Esophagus (tissue), 2 donors: ENCODE measurements around the gene SGIP1. TPM values are rescaled to one million over a fixed set of nuclear protein-coding genes. Genes with fewer than 3 reads are reported as not detected.

Source experiments
- H3K27ac ChIP-seq, 2 donors: one replicate each; pipeline ENCODE4 v1.5.1; 2013; ENCODE audit warnings: low read depth in 2 of 2, mild to moderate bottlenecking in 2 of 2, inconsistent platforms in 1 of 2, low read length in 1 of 2, moderate library complexity in 1 of 2
- H3K27me3 ChIP-seq, 2 donors: one replicate each; pipeline ENCODE4 v1.6.1; 2013; ENCODE audit warnings: low read length in 2 of 2, control low read depth in 1 of 2, mild to moderate bottlenecking in 1 of 2; ENCODE audit not compliant: insufficient read depth in 2 of 2, control insufficient read depth in 1 of 2
- H3K36me3 ChIP-seq, 2 donors: one replicate each; pipeline ENCODE4 v1.6.1; 2013; ENCODE audit warnings: low read length in 1 of 2; ENCODE audit not compliant: control insufficient read depth in 2 of 2, insufficient read depth in 2 of 2
- H3K4me1 ChIP-seq, 2 donors: one replicate each; pipeline ENCODE4 v1.6.1; 2013; ENCODE audit warnings: low read length in 1 of 2; ENCODE audit not compliant: control insufficient read depth in 2 of 2, insufficient read depth in 2 of 2
- H3K4me3 ChIP-seq, 2 donors: one replicate each; pipeline ENCODE4 v1.5.1; 2013; ENCODE audit warnings: low read length in 2 of 2, mild to moderate bottlenecking in 2 of 2, low read depth in 1 of 2, moderate library complexity in 1 of 2
- H3K9me3 ChIP-seq, 2 donors: one replicate each; pipeline ENCODE4 v1.6.1; 2013; ENCODE audit warnings: mild to moderate bottlenecking in 2 of 2, low read depth in 1 of 2, low read length in 1 of 2, moderate library complexity in 1 of 2; ENCODE audit not compliant: control insufficient read depth in 2 of 2, insufficient read depth in 1 of 2
- WGBS, 2 donors: extraction: QIAGEN DNeasy Blood & Tissue Kit; methylation state at CpG; one replicate each; pipeline ENCODE4 v1.1.7; 2013; 5-methylcytosine and 5-hydroxymethylcytosine counted together
- polyA plus RNA-seq, 2 donors: library from polyadenylated mRNA; stranded (reverse); fragments of 200-250 nt; gene quantifications; one replicate each; pipeline ENCODE4 v1.2.3, GENCODE V29; 2013
- donor health status: healthy with polysubstance abuse.
- donor health status: Bipolar disorder and iron deficiency.

The SGIP1 gene
- polyA plus RNA-seq, 2 donors, result 0.90 to 1.1 TPM

- Histone ChIP-seq H3K9me3 (no peaks in the 10 kb centered on the region), H3K27ac (no peak overlapping the region), H3K4me3 (no peak overlapping the region), H3K27me3 (no peaks in the 10 kb centered on the region), H3K4me1 (no peaks in the 10 kb centered on the region), H3K36me3 (no peaks in the 10 kb centered on the region)
- 71 to 89% methylated on average over 2 of the region's 2 CpGs for WGBS, 2 donors
Observed at GRCh38 chr1:66737836-66738235, 203.9 kb downstream of the SGIP1 start.

GRCh38 chr1:66739401-66740157 lies 205.6 kb downstream of the SGIP1 start:
- Histone ChIP-seq H3K4me1 (no peaks in the 10 kb centered on the region), H3K4me3 (no peak overlapping the region), H3K27ac (no peak overlapping the region), H3K36me3 (no peaks in the 10 kb centered on the region), H3K27me3 (no peaks in the 10 kb centered on the region), H3K9me3 (no peaks in the 10 kb centered on the region)
- WGBS, 2 donors, result 76 to 83% methylated on average over 9 of the region's 9 CpGs

GRCh38 chr1:66745451-66745850 lies 211.5 kb downstream of the SGIP1 start:
- Histone ChIP-seq H3K27ac (no peak overlapping the region), H3K4me1 (no peaks in the 10 kb centered on the region), H3K27me3 (no peaks in the 10 kb centered on the region), H3K36me3 (no peaks in the 10 kb centered on the region), H3K9me3 (no peaks in the 10 kb centered on the region), H3K4me3 (no peak overlapping the region)
- WGBS, 2 donors, result 60 to 64% methylated on average over 2 of the region's 2 CpGs

GRCh38 chr1:66747501-66747900 lies 213.5 kb downstream of the SGIP1 start:
- Histone ChIP-seq H3K9me3 (no peaks in the 10 kb centered on the region), H3K4me1 (peaks cover 0 to 4% of the 10 kb centered on the region in 2 donors), H3K27me3 (no peaks in the 10 kb centered on the region), H3K36me3 (no peaks in the 10 kb centered on the region), H3K27ac (no peak overlapping the region), H3K4me3 (no peak overlapping the region)
- WGBS, 2 donors, result 11 to 33% methylated on average over 1 of the region's 1 CpG

GRCh38 chr1:66750577-66750976 lies 216.6 kb downstream of the SGIP1 start:
- Histone ChIP-seq H3K27ac (no peak overlapping the region), H3K27me3 (peaks cover 0 to 4% of the 10 kb centered on the region in 2 donors), H3K36me3 (no peaks in the 10 kb centered on the region), H3K9me3 (no peaks in the 10 kb centered on the region), H3K4me1 (peaks cover 4 to 5% of the 10 kb centered on the region in 2 donors), H3K4me3 (no peak overlapping the region)
- 78 to 84% methylated on average over 3 of the region's 3 CpGs for WGBS, 2 donors

- no peak overlapping the region for H3K4me3 ChIP-seq
- peaks cover 4 to 5% of the 10 kb centered on the region in 2 donors for H3K4me1 ChIP-seq
- H3K27me3 ChIP-seq, result peaks cover 0 to 4% of the 10 kb centered on the region in 2 donors
- H3K27ac ChIP-seq, result no peak overlapping the region
- no peaks in the 10 kb centered on the region for H3K36me3 ChIP-seq
- H3K9me3 ChIP-seq, result no peaks in the 10 kb centered on the region
- WGBS, 2 donors, result 88 to 89% methylated on average over 4 of the region's 4 CpGs
Observed at GRCh38 chr1:66751160-66751559, 217.2 kb downstream of the SGIP1 start.

- H3K4me3 ChIP-seq, result peak within 1 kb of the TSS; percentile 23 to 38
- H3K4me1 ChIP-seq, result peaks cover 4 to 5% of the 10 kb centered on the region in 2 donors
- H3K9me3 ChIP-seq, result no peaks in the 10 kb centered on the region
- no peak within 1 kb of the TSS for H3K27ac ChIP-seq
- peaks cover 0 to 4% of the 10 kb centered on the region in 2 donors for H3K27me3 ChIP-seq
- no peaks in the 10 kb centered on the region for H3K36me3 ChIP-seq
- 6 to 9% methylated on average over 33 to 35 of the region's 35 CpGs for WGBS, 2 donors
Observed at GRCh38 chr1:66752000-66752592, 218.1 kb downstream of the SGIP1 start, which contains the start of gene DYNLT5. Gene DYNLT5, plus strand, starts transcription at chr1:66752459. Its CDS starts 2,200 bp downstream, at chr1:66754659.

GRCh38 chr1:66752671-66753371 lies 218.9 kb downstream of the SGIP1 start:
- Histone ChIP-seq H3K36me3 (no peaks in the 10 kb centered on the region), H3K9me3 (no peaks in the 10 kb centered on the region), H3K27me3 (peaks cover 0 to 4% of the 10 kb centered on the region in 2 donors), H3K4me3 (peak overlapping the region; percentile 23 to 38), H3K4me1 (peaks cover 4 to 5% of the 10 kb centered on the region in 2 donors), H3K27ac (no peak overlapping the region)
- 42 to 48% methylated on average over 18 of the region's 18 CpGs for WGBS, 2 donors

GRCh38 chr1:66757722-66758240 lies 223.8 kb downstream of the SGIP1 start:
- H3K36me3 ChIP-seq, result no peaks in the 10 kb centered on the region
- WGBS, 2 donors, result 74 to 78% methylated on average over 6 of the region's 6 CpGs

More at GRCh38 chr1:66757722-66758240, 223.8 kb downstream of the SGIP1 start:
- H3K27me3 ChIP-seq, result peaks cover 0 to 3% of the 10 kb centered on the region in 2 donors
- peaks cover 0 to 3% of the 10 kb centered on the region in 2 donors for H3K4me1 ChIP-seq
- no peak overlapping the region for H3K4me3 ChIP-seq
- H3K9me3 ChIP-seq, result no peaks in the 10 kb centered on the region
- H3K27ac ChIP-seq, result no peak overlapping the region
